ENCODE data around the gene TCF4. TPM values are rescaled to one million over a fixed set of nuclear protein-coding genes. Genes with fewer than 3 reads are reported as not detected.
A peak's percentile ranks its signal among the peaks of the same experiment; 100 is the strongest.

The TCF4 gene
- total RNA-seq, 4 donors from 2014 or later = 80.9 to 172 (median 94.0) TPM

DNA sequence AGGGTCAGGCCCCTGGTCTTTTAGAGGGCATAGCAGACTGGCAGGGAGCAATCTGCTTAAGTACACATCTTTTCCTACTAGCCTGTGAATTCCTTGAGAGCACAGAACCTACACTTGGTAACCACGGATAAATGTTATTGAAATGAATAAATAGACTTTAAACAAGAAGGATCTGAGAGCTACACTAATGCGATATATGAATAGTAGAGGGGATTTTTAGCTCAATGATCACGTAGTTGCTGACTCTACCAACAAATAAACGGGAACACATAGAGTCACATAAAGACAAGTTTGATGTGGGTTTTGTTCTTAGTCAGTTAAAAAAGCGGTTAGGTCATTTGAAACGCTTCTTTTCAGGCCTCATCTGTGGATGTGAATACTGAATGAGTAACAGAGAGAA, 338.4 kb downstream of the TCF4 start:
- H3K27me3 ChIP-seq = no peaks in the 10 kb centered on the region
- TF ChIP-seq, protein P1, sequence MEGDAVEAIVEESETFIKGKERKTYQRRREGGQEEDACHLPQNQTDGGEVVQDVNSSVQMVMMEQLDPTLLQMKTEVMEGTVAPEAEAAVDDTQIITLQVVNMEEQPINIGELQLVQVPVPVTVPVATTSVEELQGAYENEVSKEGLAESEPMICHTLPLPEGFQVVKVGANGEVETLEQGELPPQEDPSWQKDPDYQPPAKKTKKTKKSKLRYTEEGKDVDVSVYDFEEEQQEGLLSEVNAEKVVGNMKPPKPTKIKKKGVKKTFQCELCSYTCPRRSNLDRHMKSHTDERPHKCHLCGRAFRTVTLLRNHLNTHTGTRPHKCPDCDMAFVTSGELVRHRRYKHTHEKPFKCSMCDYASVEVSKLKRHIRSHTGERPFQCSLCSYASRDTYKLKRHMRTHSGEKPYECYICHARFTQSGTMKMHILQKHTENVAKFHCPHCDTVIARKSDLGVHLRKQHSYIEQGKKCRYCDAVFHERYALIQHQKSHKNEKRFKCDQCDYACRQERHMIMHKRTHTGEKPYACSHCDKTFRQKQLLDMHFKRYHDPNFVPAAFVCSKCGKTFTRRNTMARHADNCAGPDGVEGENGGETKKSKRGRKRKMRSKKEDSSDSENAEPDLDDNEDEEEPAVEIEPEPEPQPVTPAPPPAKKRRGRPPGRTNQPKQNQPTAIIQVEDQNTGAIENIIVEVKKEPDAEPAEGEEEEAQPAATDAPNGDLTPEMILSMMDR (IDR thresholded peaks at IDR 0.05) = no peak
- no peak for TF ChIP-seq POLR2AphosphoS5 (IDR thresholded peaks at IDR 0.05)
- no peak for TF ChIP-seq EP300 (IDR thresholded peaks at IDR 0.05)
- no peak for TF ChIP-seq POLR2A (IDR thresholded peaks at IDR 0.05)
- DNase-seq (ENCODE audit: low spot score in 2 of 2) = no peak
- peaks cover 17% of the 10 kb centered on the region for H3K36me3 ChIP-seq
- H3K4me3 ChIP-seq = no peak overlapping the region
- 88% methylated on average over 6 of the region's 6 CpGs for WGBS
- H3K27ac ChIP-seq = no peak overlapping the region
- H3K9me3 ChIP-seq = no peaks in the 10 kb centered on the region
- H3K4me1 ChIP-seq = peaks cover 35% of the 10 kb centered on the region

DNA sequence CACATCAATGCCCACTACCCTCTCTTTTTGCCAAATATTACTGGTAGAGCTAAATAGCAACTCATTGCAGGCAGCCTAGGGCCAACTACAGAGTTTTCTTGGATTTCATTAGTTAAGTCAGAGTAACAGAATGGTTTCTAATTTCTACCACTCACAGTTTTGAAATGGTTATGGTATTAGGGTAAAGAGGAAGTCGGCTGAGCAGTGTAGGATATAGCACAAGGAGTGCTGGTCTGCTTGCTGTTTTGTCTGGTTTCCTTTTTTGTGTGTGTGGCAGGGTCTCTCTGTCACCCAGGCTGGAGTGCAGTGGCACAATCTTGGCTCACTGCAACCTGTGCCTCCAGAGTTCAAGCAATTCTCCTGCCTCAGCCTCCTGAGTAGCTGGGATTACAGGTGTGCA, 339.5 kb downstream of the TCF4 start:
- H3K4me1 ChIP-seq = peaks cover 45% of the 10 kb centered on the region
- no peaks in the 10 kb centered on the region for H3K27me3 ChIP-seq
- no peak overlapping the region for H3K27ac ChIP-seq
- no peak for TF ChIP-seq EP300 (IDR thresholded peaks at IDR 0.05)
- TF ChIP-seq, protein P1 (IDR thresholded peaks at IDR 0.05) = no peak
- no peak for TF ChIP-seq POLR2A (IDR thresholded peaks at IDR 0.05)
- no peak for TF ChIP-seq POLR2AphosphoS5 (IDR thresholded peaks at IDR 0.05)
- DNase-seq (ENCODE audit: low spot score in 2 of 2) = no peak
- H3K36me3 ChIP-seq = peaks cover 8% of the 10 kb centered on the region
- H3K9me3 ChIP-seq = no peaks in the 10 kb centered on the region
- H3K4me3 ChIP-seq = no peak overlapping the region
- WGBS = 79% methylated on average over 1 of the region's 1 CpG

DNA sequence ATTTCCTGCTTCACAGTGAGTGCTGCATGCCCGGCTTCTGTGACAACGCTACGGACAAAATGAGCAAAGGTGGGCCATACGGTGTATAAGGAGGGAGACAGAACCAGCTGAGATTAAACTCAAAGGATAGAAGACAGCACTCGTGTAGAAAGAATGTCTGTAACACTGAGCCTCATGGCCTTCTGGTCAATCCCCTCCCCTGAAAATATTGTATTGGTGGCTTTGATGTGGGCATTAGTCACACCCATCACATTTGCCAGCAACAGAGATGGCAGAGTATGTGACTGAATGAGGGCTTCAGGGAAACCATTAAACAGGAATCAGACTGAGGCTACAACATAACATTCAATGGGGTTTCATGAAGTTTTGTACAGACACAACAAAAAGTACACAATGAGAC, 341.0 kb downstream of the TCF4 start:
- TF ChIP-seq, protein P1 (IDR thresholded peaks at IDR 0.05) = no peak
- TF ChIP-seq POLR2AphosphoS5 (IDR thresholded peaks at IDR 0.05) = no peak
- TF ChIP-seq POLR2A (IDR thresholded peaks at IDR 0.05) = no peak
- no peak for TF ChIP-seq EP300 (IDR thresholded peaks at IDR 0.05)
- DNase-seq (ENCODE audit: low spot score in 2 of 2) = no peak
- Histone ChIP-seq H3K9me3 (no peaks in the 10 kb centered on the region), H3K4me3 (no peak overlapping the region), H3K27me3 (no peaks in the 10 kb centered on the region), H3K27ac (no peak overlapping the region), H3K36me3 (peaks cover 8% of the 10 kb centered on the region), H3K4me1 (peaks cover 41% of the 10 kb centered on the region)
- 87% methylated on average over 5 of the region's 5 CpGs for WGBS

DNA sequence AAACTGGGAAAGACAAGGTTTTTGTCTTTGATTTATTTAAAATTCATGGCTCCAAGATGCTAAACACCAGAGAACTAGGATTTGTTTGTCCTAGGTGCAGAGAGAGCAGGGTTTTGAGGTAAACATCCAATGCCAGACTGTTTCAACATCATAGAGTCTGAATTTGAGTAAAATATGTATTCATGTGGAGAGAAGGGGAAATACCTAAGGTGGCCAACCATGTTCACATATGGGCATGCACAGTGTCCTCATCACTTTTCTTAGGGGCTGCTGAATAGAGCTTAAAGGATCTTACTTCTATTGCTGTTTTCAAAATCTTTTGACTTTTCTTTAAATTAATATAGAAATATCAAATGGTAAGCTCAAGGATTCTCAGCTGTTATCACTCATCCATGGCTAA, 341.7 kb downstream of the TCF4 start:
- no peak overlapping the region for H3K27ac ChIP-seq

DNA sequence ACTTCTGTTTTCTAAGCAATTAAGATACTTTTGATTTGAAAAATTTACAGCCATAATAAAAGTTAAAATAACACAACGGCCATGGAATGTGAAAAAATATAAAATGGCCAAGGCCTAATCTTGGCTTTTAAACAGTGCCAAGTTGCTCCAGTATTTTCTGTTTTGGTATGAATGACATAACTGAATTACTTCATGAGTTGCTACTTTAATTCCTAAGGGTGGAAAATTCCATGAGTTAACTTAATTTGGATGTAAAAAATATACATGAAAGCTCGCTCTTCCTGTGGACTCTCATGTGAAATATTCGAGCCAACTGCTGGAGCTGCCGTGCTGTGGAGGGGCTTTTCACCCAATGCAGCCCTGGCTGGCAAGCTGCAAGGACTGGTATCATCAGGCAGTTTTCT, 342.8 kb downstream of the TCF4 start:
- Histone ChIP-seq H3K27me3 (no peaks in the 10 kb centered on the region), H3K27ac (no peak overlapping the region), H3K4me1 (peaks cover 36% of the 10 kb centered on the region), H3K9me3 (no peaks in the 10 kb centered on the region), H3K4me3 (no peak overlapping the region), H3K36me3 (peaks cover 7% of the 10 kb centered on the region)
- TF ChIP-seq POLR2A (IDR thresholded peaks at IDR 0.05) (no peak), POLR2AphosphoS5 (IDR thresholded peaks at IDR 0.05) (no peak)
- 61% methylated on average over 4 of the region's 4 CpGs for WGBS
- no peak for DNase-seq (ENCODE audit: low spot score in 2 of 2)

More for the DNA sequence above, 341.7 kb downstream of the TCF4 start:
- peaks cover 36% of the 10 kb centered on the region for H3K4me1 ChIP-seq
- peaks cover 8% of the 10 kb centered on the region for H3K36me3 ChIP-seq
- no peak for DNase-seq (ENCODE audit: low spot score in 2 of 2)
- H3K4me3 ChIP-seq = no peak overlapping the region
- H3K27me3 ChIP-seq = no peaks in the 10 kb centered on the region
- TF ChIP-seq EP300 (IDR thresholded peaks at IDR 0.05) = no peak
- no peak for TF ChIP-seq POLR2A (IDR thresholded peaks at IDR 0.05)
- TF ChIP-seq, protein P1 (IDR thresholded peaks at IDR 0.05) = no peak
- TF ChIP-seq POLR2AphosphoS5 (IDR thresholded peaks at IDR 0.05) = no peak
- no peaks in the 10 kb centered on the region for H3K9me3 ChIP-seq

DNA sequence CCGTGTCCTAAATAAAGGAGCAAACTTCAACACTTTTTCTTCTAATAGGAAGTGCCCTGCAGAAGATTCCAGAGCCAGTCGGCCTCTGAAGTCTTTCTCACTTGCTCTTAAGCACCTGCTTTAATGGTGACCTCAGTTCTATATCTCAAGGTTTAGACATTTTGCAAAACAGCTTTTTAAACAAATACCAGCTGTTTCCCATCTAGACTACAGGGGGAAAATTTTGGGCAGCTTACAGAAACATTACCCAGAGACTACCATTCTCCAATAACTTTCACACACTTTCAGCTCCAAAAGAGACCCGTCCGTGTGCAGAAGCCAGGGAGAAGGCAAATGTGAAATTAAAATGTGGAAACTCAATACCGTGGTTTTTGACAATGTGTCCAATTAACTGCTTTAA, 343.4 kb downstream of the TCF4 start:
- peaks cover 2% of the 10 kb centered on the region for H3K36me3 ChIP-seq
- no peaks in the 10 kb centered on the region for H3K27me3 ChIP-seq
- no peak overlapping the region for H3K4me3 ChIP-seq
- H3K4me1 ChIP-seq = peaks cover 36% of the 10 kb centered on the region
- 48% methylated on average over 5 of the region's 5 CpGs for WGBS
- DNase-seq (ENCODE audit: low spot score in 2 of 2) = no peak
- H3K9me3 ChIP-seq = no peaks in the 10 kb centered on the region
- TF ChIP-seq POLR2A (IDR thresholded peaks at IDR 0.05) = no peak
- TF ChIP-seq, protein P1 (IDR thresholded peaks at IDR 0.05) = no peak
- no peak for TF ChIP-seq POLR2AphosphoS5 (IDR thresholded peaks at IDR 0.05)
- no peak for TF ChIP-seq EP300 (IDR thresholded peaks at IDR 0.05)
- H3K27ac ChIP-seq = peak overlapping the region; percentile 41

Data from suprapubic skin (tissue), 4 donors.